Breast epithelium (tissue), 4 donors: ENCODE data around the gene ZNF488. TPM values are rescaled to one million over a fixed set of nuclear protein-coding genes. Genes with fewer than 3 reads are reported as not detected.

Source experiments
- DNase-seq, 2 donors: peaks; one replicate each; pipeline ENCODE4 v3.0.0-alpha.2; 2019; ENCODE audit warnings: low spot score in 2 of 2
- H3K27ac ChIP-seq, 2 donors: fragments of 200-600 bp; sonication (generic) in 1 of 2; one replicate each; pipeline ENCODE4 v1.5.1; 2016 to 2019; ENCODE audit warnings: mild to moderate bottlenecking in 1 of 2
- H3K27me3 ChIP-seq, 2 donors: fragments of 200-600 bp; sonication (generic) in 1 of 2; one replicate each; pipeline versions ENCODE4 v1.5.1 to v1.6.0; 2017 to 2019; ENCODE audit warnings: control low read depth in 1 of 2, mild to moderate bottlenecking in 1 of 2
- H3K36me3 ChIP-seq: fragments of 200-600 bp; one replicate; pipeline ENCODE4 v1.5.1; 2019
- H3K4me1 ChIP-seq, 2 donors: fragments of 200-600 bp; sonication (generic); one replicate each; pipeline ENCODE4 v1.5.1; 2016 to 2019; ENCODE audit warnings: control low read depth in 1 of 2
- H3K4me3 ChIP-seq, 3 donors: fragments of 200-600 bp; sonication (generic); 1 replicate in 2 of 3; 2 replicates in 1 of 3; pipeline ENCODE4 v1.5.1; 2016 to 2019; ENCODE audit warnings: mild to moderate bottlenecking in 3 of 3, moderate library complexity in 2 of 3
- H3K9me3 ChIP-seq, 2 donors: fragments of 200-600 bp; sonication (generic) in 1 of 2; one replicate each; pipeline ENCODE4 v1.5.1; 2016 to 2019; ENCODE audit warnings: control low read depth in 1 of 2
- POLR2A ChIP-seq: fragments of 450-650 bp; IDR thresholded peaks from one replicate; pipeline ENCODE4 v1.6.1; 2016; ENCODE audit warnings: antibody characterized with exemption, mild to moderate bottlenecking, moderate library complexity
- POLR2AphosphoS5 ChIP-seq, 3 donors: sonication (generic); formaldehyde crosslinking; IDR thresholded peaks; one replicate each; pipeline ENCODE4 v1.6.1; 2017; ENCODE audit warnings: antibody characterized with exemption in 3 of 3
- intact Hi-C: fragments of 100-400 bp; cut with DNase I; formaldehyde crosslinking; loops from one replicate; pipeline ENCODE4 v1.15.1; 2023; ENCODE audit warnings: low total_unique reads
- total RNA-seq, 3 donors: library from RNA; depleted of rRNA; stranded (reverse); fragments of >200 nt; gene quantifications; one replicate each; pipeline ENCODE4 v1.1.0, GENCODE V29; 2016
- TF ChIP-seq, protein P1 (sequence below), 3 donors: fragments of 450-650 bp; IDR thresholded peaks; one replicate each; pipeline ENCODE4 v1.5.1; 2016 to 2017; ENCODE audit warnings: antibody characterized with exemption in 3 of 3, mild to moderate bottlenecking in 3 of 3, moderate library complexity in 3 of 3

Gene ZNF488
- total RNA-seq, 3 donors from 2014 or later = 0.44 TPM; not detected in 2

GRCh38 chr10:47319784-47320183 is 64.3 kb downstream of the ZNF488 start:
- intact Hi-C loops = no loop called here
- H3K9me3 ChIP-seq = no peaks in the 10 kb centered on the region
- no peaks in the 10 kb centered on the region for H3K4me1 ChIP-seq
- no peaks in the 10 kb centered on the region for H3K36me3 ChIP-seq
- no peak overlapping the region for H3K27ac ChIP-seq
- no peak overlapping the region for H3K4me3 ChIP-seq
- no peak for DNase-seq
- no peaks in the 10 kb centered on the region for H3K27me3 ChIP-seq
- TF ChIP-seq POLR2AphosphoS5 (IDR thresholded peaks at IDR 0.05) (no peak), POLR2A (no peak)
- TF ChIP-seq, protein P1, sequence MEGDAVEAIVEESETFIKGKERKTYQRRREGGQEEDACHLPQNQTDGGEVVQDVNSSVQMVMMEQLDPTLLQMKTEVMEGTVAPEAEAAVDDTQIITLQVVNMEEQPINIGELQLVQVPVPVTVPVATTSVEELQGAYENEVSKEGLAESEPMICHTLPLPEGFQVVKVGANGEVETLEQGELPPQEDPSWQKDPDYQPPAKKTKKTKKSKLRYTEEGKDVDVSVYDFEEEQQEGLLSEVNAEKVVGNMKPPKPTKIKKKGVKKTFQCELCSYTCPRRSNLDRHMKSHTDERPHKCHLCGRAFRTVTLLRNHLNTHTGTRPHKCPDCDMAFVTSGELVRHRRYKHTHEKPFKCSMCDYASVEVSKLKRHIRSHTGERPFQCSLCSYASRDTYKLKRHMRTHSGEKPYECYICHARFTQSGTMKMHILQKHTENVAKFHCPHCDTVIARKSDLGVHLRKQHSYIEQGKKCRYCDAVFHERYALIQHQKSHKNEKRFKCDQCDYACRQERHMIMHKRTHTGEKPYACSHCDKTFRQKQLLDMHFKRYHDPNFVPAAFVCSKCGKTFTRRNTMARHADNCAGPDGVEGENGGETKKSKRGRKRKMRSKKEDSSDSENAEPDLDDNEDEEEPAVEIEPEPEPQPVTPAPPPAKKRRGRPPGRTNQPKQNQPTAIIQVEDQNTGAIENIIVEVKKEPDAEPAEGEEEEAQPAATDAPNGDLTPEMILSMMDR (IDR thresholded peaks at IDR 0.05) = no peak

DNA sequence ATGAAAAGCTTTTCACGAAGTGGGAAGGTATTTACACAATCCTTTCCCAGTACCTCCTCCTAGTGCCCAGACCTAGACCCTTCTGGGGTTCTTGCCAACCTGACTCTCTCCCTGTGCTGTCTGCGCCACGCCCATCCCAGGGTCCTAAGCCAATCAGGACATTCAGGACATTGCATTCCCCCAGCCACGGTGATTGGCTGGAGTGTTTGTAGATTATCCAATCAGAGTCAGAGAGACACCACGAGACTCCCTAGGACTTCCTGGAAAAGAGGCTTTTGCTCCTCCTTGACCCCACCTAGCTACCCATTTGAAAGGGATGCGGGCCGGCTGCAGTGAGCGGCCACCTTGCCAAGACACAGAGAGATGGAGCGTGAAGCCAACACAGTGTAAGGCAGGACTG is 65.4 kb downstream of the ZNF488 start:
- intact Hi-C loops = no loop called here

GRCh38 chr10:47317251-47317650 is 66.8 kb downstream of the ZNF488 start:
- intact Hi-C loops = no loop called here
- H3K9me3 ChIP-seq = no peaks in the 10 kb centered on the region

More for the DNA sequence above, 65.4 kb downstream of the ZNF488 start:
- Histone ChIP-seq H3K9me3 (no peaks in the 10 kb centered on the region), H3K27ac (no peak overlapping the region), H3K36me3 (no peaks in the 10 kb centered on the region), H3K27me3 (no peaks in the 10 kb centered on the region), H3K4me1 (no peaks in the 10 kb centered on the region), H3K4me3 (no peak overlapping the region)
- TF ChIP-seq POLR2AphosphoS5 (IDR thresholded peaks at IDR 0.05) (no peak), POLR2A (no peak)
- TF ChIP-seq, protein P1 (IDR thresholded peaks at IDR 0.05) = no peak
- no peak for DNase-seq

DNA sequence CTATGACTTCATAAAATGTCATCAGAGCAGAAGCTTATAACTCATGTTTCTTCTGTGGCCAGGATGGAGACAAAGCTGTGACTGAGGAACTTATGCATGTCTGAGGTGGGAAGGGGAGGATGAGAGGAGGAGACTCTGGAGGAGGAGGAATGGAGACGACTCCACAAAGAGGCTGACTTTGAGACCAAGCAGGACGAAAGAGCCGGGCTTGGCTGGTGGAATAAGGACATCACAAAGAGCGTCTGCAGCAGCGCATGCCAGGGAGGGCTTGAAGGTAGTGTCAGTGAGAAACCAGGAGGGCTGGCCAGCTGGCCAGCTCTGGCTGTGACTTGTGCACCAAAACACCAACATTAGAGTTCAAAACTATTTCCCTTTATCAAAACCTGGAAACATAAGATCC is 68.0 kb downstream of the ZNF488 start:
- H3K4me3 ChIP-seq = no peak overlapping the region
- H3K27me3 ChIP-seq = no peaks in the 10 kb centered on the region
- H3K9me3 ChIP-seq = no peaks in the 10 kb centered on the region
- H3K27ac ChIP-seq = no peak overlapping the region
- no peaks in the 10 kb centered on the region for H3K36me3 ChIP-seq
- no peaks in the 10 kb centered on the region for H3K4me1 ChIP-seq
- intact Hi-C loops = no loop called here
- TF ChIP-seq POLR2A = no peak
- no peak for DNase-seq

More at GRCh38 chr10:47317251-47317650, 66.8 kb downstream of the ZNF488 start:
- Histone ChIP-seq H3K4me1 (no peaks in the 10 kb centered on the region), H3K27ac (no peak overlapping the region), H3K27me3 (no peaks in the 10 kb centered on the region), H3K36me3 (no peaks in the 10 kb centered on the region), H3K4me3 (no peak overlapping the region)
- TF ChIP-seq, protein P1 (IDR thresholded peaks at IDR 0.05) = no peak
- TF ChIP-seq POLR2AphosphoS5 (IDR thresholded peaks at IDR 0.05) (no peak), POLR2A (no peak)
- DNase-seq = no peak

Other genes starting within 250 kb of the ZNF488 start
- gene GDF10, start 84.1 kb downstream of the ZNF488 start, total RNA-seq = 10 to 100 TPM in 1 of 3 donors, 1 to 10 TPM in 2; 2.0 to 12.3 (median 2.0) TPM
- not detected for gene GDF2, start 61.8 kb downstream of the ZNF488 start, total RNA-seq
- not detected for gene RBP3, start 35.9 kb downstream of the ZNF488 start, total RNA-seq
- 10 to 100 TPM in 1 of 3 donors, 1 to 10 TPM in 1, not detected in 1; 4.9 to 29.4 TPM for gene ANXA8, start 99.8 kb upstream of the ZNF488 start, total RNA-seq
- not detected for gene FAM25G, start 107.4 kb upstream of the ZNF488 start, total RNA-seq
- gene AGAP9, start 139.3 kb upstream of the ZNF488 start, total RNA-seq = 10 to 100 TPM in 1 of 3 donors, 1 to 10 TPM in 2; 5.8 to 21.0 (median 6.0) TPM